HFFc6 (cell line): ENCODE results near the gene FOXI1. TPM values are rescaled to one million over a fixed set of nuclear protein-coding genes. Genes with fewer than 3 reads are reported as not detected.

Experiments
- DNase-seq: peaks from one replicate; pipeline ENCODE4 v3.0.0-alpha.2; 2018
- H3K27ac Mint-ChIP-seq: 2 replicates; pipeline ENCODE4 v1.8.0; 2020; ENCODE audit warnings: mild to moderate bottlenecking, mixed read lengths
- H3K27me3 Mint-ChIP-seq: 2 replicates; pipeline ENCODE4 v1.8.0; 2021; ENCODE audit warnings: mild to moderate bottlenecking, moderate library complexity, mixed read lengths; ENCODE audit not compliant: insufficient read depth
- H3K36me3 Mint-ChIP-seq: 2 replicates; pipeline ENCODE4 v1.8.0; 2021; ENCODE audit warnings: low read depth, mixed read lengths
- H3K4me1 Mint-ChIP-seq: 2 replicates; pipeline ENCODE4 v1.8.0; 2020; ENCODE audit warnings: low read depth, mixed read lengths
- H3K4me3 Mint-ChIP-seq: 2 replicates; pipeline ENCODE4 v1.8.0; 2020; ENCODE audit warnings: mild to moderate bottlenecking, moderate library complexity, mixed read lengths
- H3K9me3 Mint-ChIP-seq: 2 replicates; pipeline ENCODE4 v1.8.0; 2020; ENCODE audit warnings: mild to moderate bottlenecking, mixed read lengths
- total RNA-seq, 6 experiments: library from RNA; stranded (reverse); fragmentation: NEBNext Ultra II Directional; extraction: Animal tissue kit (Norgen Biotek cat#: 25700); gene quantifications; 2 replicates in 1 of 6; 3 replicates in 5 of 6; pipeline ENCODE4 v1.2.3, GENCODE V29; 2021
- TF ChIP-seq, protein P1 (sequence below): fragments of 200-600 bp; sonication (generic); IDR thresholded peaks from 2 replicates; pipeline ENCODE4 v1.5.0; 2021; ENCODE audit warnings: antibody characterized with exemption, mild to moderate bottlenecking

The FOXI1 gene
- total RNA-seq, 6 experiments from 2014 or later: not detected

DNA sequence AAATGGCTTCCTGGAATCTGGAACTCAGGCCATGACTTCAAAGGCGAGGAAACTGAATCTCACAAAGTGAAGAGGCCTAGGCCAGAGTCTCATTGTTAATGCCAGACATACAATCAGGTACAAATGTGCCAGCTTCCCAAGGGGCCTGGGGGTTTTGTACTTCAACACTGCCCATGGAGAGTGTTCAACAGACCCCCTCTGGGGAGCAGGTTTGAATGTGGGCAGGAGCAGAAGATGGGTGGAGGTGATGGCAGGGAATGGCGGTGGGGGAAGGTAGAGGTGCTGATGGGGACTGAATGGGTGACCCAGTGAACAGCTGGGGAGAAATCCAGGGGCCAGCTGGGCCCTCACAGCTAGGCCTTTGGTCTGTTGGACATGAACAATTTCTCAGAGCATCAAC, 12.0 kb downstream of the FOXI1 start:
- TF ChIP-seq, protein P1, sequence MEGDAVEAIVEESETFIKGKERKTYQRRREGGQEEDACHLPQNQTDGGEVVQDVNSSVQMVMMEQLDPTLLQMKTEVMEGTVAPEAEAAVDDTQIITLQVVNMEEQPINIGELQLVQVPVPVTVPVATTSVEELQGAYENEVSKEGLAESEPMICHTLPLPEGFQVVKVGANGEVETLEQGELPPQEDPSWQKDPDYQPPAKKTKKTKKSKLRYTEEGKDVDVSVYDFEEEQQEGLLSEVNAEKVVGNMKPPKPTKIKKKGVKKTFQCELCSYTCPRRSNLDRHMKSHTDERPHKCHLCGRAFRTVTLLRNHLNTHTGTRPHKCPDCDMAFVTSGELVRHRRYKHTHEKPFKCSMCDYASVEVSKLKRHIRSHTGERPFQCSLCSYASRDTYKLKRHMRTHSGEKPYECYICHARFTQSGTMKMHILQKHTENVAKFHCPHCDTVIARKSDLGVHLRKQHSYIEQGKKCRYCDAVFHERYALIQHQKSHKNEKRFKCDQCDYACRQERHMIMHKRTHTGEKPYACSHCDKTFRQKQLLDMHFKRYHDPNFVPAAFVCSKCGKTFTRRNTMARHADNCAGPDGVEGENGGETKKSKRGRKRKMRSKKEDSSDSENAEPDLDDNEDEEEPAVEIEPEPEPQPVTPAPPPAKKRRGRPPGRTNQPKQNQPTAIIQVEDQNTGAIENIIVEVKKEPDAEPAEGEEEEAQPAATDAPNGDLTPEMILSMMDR: no peak
- H3K9me3 Mint-ChIP-seq: no peaks in the 10 kb centered on the region; the same call in 1 of the 2 replicates
- peaks cover 20% of the 10 kb centered on the region for H3K4me1 Mint-ChIP-seq
- no peaks in the 10 kb centered on the region for H3K36me3 Mint-ChIP-seq
- H3K4me3 Mint-ChIP-seq: no peak overlapping the region
- no peak overlapping the region for H3K27ac Mint-ChIP-seq
- peaks cover 5% of the 10 kb centered on the region for H3K27me3 Mint-ChIP-seq
- DNase-seq: no peak

DNA sequence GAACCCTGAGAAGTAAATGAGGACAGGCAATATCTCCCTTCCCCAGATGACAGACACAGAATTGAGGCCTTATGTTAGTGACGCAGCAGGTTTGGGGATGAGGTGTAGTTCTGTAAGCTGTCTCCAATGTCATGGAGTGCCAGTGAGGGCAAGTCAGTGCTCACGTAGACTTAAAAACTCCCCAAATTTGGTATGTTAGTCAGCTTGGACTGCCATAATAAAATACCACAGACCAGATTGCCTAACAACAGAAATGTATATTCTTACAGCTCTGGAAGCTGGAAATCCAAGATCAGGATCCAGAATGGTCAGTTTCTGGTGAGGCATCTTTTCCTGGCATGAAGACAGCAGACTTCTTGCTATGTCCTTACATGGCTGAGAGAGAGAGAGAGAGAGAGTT, 14.9 kb downstream of the FOXI1 start:
- H3K4me3 Mint-ChIP-seq: no peak overlapping the region; the same call in 1 of the 2 replicates
- H3K9me3 Mint-ChIP-seq: no peaks in the 10 kb centered on the region; the same call in 1 of the 2 replicates
- H3K4me1 Mint-ChIP-seq: peaks cover 20% of the 10 kb centered on the region
- peak overlapping the region; percentile 74 for H3K27ac Mint-ChIP-seq
- peak; percentile 77 for DNase-seq
- TF ChIP-seq, protein P1: no peak
- peaks cover 5% of the 10 kb centered on the region for H3K27me3 Mint-ChIP-seq
- no peaks in the 10 kb centered on the region for H3K36me3 Mint-ChIP-seq

DNA sequence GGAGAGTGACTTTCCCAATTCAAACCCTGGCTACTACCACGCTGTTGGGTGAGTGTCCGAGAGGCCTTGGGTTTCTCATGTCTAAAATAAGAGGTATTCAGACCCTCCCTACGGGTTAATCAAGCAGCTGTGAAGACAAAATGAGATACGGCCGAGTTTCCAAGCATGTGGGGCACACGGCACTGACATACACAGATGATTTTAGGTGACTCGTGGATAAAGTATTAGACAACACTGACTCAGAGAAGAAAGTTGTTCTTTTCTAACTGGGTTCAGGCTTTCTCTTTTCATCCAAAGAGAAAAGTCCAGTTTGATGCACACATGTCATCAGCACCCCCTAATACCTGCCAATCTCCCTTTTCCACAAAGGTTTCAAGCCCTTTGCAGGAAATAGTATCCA, 15.6 kb downstream of the FOXI1 start:
- Mint-ChIP-seq H3K27me3 (peaks cover 2% of the 10 kb centered on the region; the same call in 1 of the 2 replicates), H3K27ac (peak overlapping the region; percentile 74), H3K4me3 (no peak overlapping the region; the same call in 1 of the 2 replicates), H3K4me1 (peaks cover 20% of the 10 kb centered on the region), H3K9me3 (peaks cover 5% of the 10 kb centered on the region), H3K36me3 (peaks cover under 1% of the 10 kb centered on the region; the same call in 1 of the 2 replicates)
- TF ChIP-seq, protein P1: no peak
- DNase-seq: peak; percentile 12

DNA sequence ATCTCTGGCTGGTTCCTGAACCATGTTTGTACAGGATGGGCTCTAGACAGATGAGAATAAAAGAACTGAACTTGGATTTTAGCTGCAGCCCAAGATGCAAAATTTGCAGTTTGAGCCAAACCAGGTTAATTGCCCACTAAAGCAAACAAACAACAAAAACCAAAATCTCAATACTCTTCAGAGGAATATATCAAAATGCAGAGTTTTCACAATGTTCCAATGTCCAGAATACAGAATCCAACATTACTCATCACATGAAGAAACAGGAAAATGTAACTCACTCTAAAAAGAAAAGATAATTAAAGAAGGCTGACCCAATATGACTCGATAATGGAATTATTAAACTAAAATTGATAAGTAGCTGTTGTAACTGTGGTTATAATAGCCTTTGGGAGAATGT, 20.4 kb downstream of the FOXI1 start:
- Mint-ChIP-seq H3K9me3 (peaks cover 12% of the 10 kb centered on the region), H3K36me3 (peaks cover 5% of the 10 kb centered on the region; the same call in 1 of the 2 replicates), H3K27ac (no peak overlapping the region), H3K27me3 (peaks cover 2% of the 10 kb centered on the region; the same call in 1 of the 2 replicates), H3K4me3 (no peak overlapping the region), H3K4me1 (peaks cover 10% of the 10 kb centered on the region)
- DNase-seq: no peak
- TF ChIP-seq, protein P1: no peak

DNA sequence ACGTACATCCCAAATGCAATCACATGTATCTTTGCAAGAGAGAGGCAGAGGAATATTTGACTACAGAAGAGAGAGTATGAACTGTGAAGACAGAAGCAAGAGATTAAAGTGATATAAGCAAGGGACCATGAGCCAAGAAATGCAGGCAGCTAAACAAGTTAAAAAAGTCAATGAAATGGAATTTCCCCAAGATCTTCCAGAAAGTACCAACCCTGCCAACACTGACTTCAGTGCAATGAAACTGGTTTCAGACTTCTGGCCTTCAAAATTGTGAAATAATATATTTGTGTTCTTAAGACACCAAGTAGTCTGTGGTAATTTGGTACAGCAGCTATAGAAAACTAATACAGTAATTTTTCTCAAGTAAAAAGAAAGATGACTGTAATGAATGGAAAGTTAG, 20.9 kb downstream of the FOXI1 start:
- H3K27me3 Mint-ChIP-seq: peaks cover 2% of the 10 kb centered on the region; the same call in 1 of the 2 replicates
- no peak for DNase-seq
- peaks cover 5% of the 10 kb centered on the region; the same call in 1 of the 2 replicates for H3K36me3 Mint-ChIP-seq
- no peak overlapping the region for H3K4me3 Mint-ChIP-seq
- peaks cover 12% of the 10 kb centered on the region for H3K9me3 Mint-ChIP-seq
- H3K4me1 Mint-ChIP-seq: peaks cover 4% of the 10 kb centered on the region
- TF ChIP-seq, protein P1: no peak
- H3K27ac Mint-ChIP-seq: no peak overlapping the region

DNA sequence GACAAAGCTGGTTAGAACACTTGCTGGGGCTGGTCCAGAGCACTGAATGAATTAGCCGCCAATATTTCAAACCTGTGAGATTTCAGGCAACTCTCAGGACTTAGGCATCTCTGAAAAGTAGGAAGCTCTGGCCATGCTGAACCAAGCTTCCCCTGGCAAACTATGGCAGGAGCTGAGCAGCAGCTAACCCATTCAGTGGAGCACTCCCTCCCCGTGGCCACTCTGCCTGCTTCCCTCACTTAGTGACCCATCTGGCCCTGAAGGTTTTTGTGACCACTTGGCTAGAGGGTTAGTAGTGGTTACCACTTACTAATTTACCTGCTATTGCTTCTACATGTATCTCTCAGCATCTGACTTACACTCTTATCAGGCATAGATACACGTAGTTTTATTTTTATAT, 25.5 kb downstream of the FOXI1 start:
- peaks cover 5% of the 10 kb centered on the region; the same call in 1 of the 2 replicates for H3K36me3 Mint-ChIP-seq
- peaks cover 11% of the 10 kb centered on the region for H3K4me1 Mint-ChIP-seq
- peaks cover 8% of the 10 kb centered on the region for H3K9me3 Mint-ChIP-seq
- H3K27ac Mint-ChIP-seq: no peak overlapping the region
- H3K4me3 Mint-ChIP-seq: no peak overlapping the region
- no peak for DNase-seq
- peaks cover 6% of the 10 kb centered on the region for H3K27me3 Mint-ChIP-seq
- TF ChIP-seq, protein P1: no peak
